Suprapubic skin (tissue), 4 donors: ENCODE results near the gene MUC22.

Experiments used
- CTCF ChIP-seq, 2 donors: fragments of 200-600 bp in 1 of 2; fragments of 450-650 bp in 1 of 2; sonication (generic) in 1 of 2; IDR thresholded peaks; one replicate each; pipeline ENCODE4 v1.5.1; 2016 to 2019; ENCODE audit warnings: antibody characterized with exemption in 2 of 2, mild to moderate bottlenecking in 1 of 2, moderate library complexity in 1 of 2
- POLR2A ChIP-seq, 2 donors: fragments of 450-650 bp; IDR thresholded peaks; one replicate each; pipeline ENCODE4 v1.6.1; 2017; ENCODE audit warnings: antibody characterized with exemption in 2 of 2, mild to moderate bottlenecking in 2 of 2, moderate library complexity in 2 of 2
- POLR2AphosphoS5 ChIP-seq, 3 donors: sonication (generic); formaldehyde crosslinking; IDR thresholded peaks; one replicate each; pipeline ENCODE4 v1.6.1; 2017; ENCODE audit warnings: antibody characterized with exemption in 3 of 3

- TF ChIP-seq CTCF (IDR thresholded peaks at IDR 0.05) (no peak), POLR2A (IDR thresholded peaks at IDR 0.05) (no peak), POLR2AphosphoS5 (IDR thresholded peaks at IDR 0.05) (no peak)
These were observed 30.6 kb upstream of the MUC22 start for GRCh38 chr6:30979690-30980089.
